Erythroblast (primary cell): ENCODE measurements around the gene SLC9A5.

Experiments used
- GATA1 ChIP-seq: IDR thresholded peaks from 2 replicates; pipeline ENCODE4 v1.6.1; 2011; ENCODE audit warnings: low read depth, mild to moderate bottlenecking, control low read depth, low read length, moderate library complexity
- POLR2A ChIP-seq: IDR thresholded peaks from 2 replicates; pipeline ENCODE4 v1.6.1; 2011; ENCODE audit warnings: mild to moderate bottlenecking, low read length

GRCh38 chr16:67280090-67281015 is 31.6 kb downstream of the SLC9A5 start:
- TF ChIP-seq POLR2A (no peak), GATA1 (no peak)
